GM12878 (cell line): ENCODE measurements around the gene LCORL. TPM values are rescaled to one million over a fixed set of nuclear protein-coding genes. Genes with fewer than 3 reads are reported as not detected.

Experiments
- ATAC-seq: fragments of 200-7000 bp; cut with Tn5 transposase; 3 replicates; pipeline ENCODE4 v1.9.1; 2020; ENCODE audit warnings: mild to moderate bottlenecking, moderate library complexity
- BruUV-seq: library from RNA; stranded (reverse); fragments of 400-500 nt; replicated peaks from 2 replicates; lab custom pipeline; 2021; lab: Mats Ljungman, UMichigan
- CTCF ChIA-PET: fragments of 300-600 bp; sonication (Branson Sonifier 250); formaldehyde crosslinking; extraction: SDS; loops from one replicate; lab custom pipeline; 2021; ENCODE audit warnings: inconsistent platforms; lab: Yijun Ruan, JAX
- POLR2A ChIA-PET: fragments of 350-600 bp; formaldehyde crosslinking; extraction: SDS; loops from one replicate; lab custom pipeline; 2021; ENCODE audit warnings: inconsistent platforms; lab: Charles Lee
- RAD21 ChIA-PET: fragments of 300-600 bp; sonication (Branson Sonifier 250); formaldehyde crosslinking; loops from one replicate; lab custom pipeline; 2023; ENCODE audit warnings: antibody characterized with exemption; ENCODE audit not compliant: unreplicated experiment; lab: Charles Lee
- SMC1A ChIA-PET: fragments of 300-600 bp; sonication (Branson Sonifier 250); formaldehyde crosslinking; loops from one replicate; lab custom pipeline; 2023; ENCODE audit not compliant: unreplicated experiment, uncharacterized antibody; lab: Charles Lee
- DNase-seq: peaks from one replicate; pipeline ENCODE4 v3.0.0-alpha.2; 2011; ENCODE audit warnings: low read depth, low spot score
- FAIRE-seq: peaks from 3 replicates; lab custom pipeline; 2011; peaks lifted over from hg19 to GRCh38; lab: Jason Lieb, UNC
- H2AFZ ChIP-seq: 2 replicates; pipeline ENCODE4 v1.6.0; 2011; ENCODE audit warnings: low read depth, low read length, control low read depth; ENCODE audit not compliant: control insufficient read depth
- H3K27ac ChIP-seq: 2 replicates; pipeline ENCODE4 v1.5.1; 2011; ENCODE audit warnings: control low read depth; ENCODE audit not compliant: control insufficient read depth, insufficient read depth
- H3K27me3 ChIP-seq, 2 experiments: replicated peaks in 1 of 2; 2 replicates each; pipeline versions ENCODE4 v1.6.0 to v1.6.1; 2011; ENCODE audit warnings: low read length in 1 of 2; ENCODE audit not compliant: control insufficient read depth in 2 of 2, insufficient read depth in 2 of 2
- H3K36me3 ChIP-seq, 2 experiments: 2 replicates each; pipeline ENCODE4 v1.5.1; 2011; ENCODE audit warnings: low read length in 1 of 2; ENCODE audit not compliant: control insufficient read depth in 2 of 2, insufficient read depth in 2 of 2
- H3K4me1 ChIP-seq: 2 replicates; pipeline ENCODE4 v1.6.1; 2011; ENCODE audit warnings: mild to moderate bottlenecking, low read length, moderate library complexity, mixed read lengths; ENCODE audit not compliant: control insufficient read depth, insufficient read depth
- H3K4me2 ChIP-seq: 2 replicates; pipeline ENCODE4 v1.6.0; 2011; ENCODE audit warnings: control low read depth; ENCODE audit not compliant: control insufficient read depth, insufficient read depth
- H3K4me3 ChIP-seq: fragments of 200-600 bp; sonication (generic); 2 replicates; pipeline ENCODE4 v1.5.1; 2016
- H3K79me2 ChIP-seq: 2 replicates; pipeline ENCODE4 v1.6.0; 2011; ENCODE audit warnings: low read length; ENCODE audit not compliant: control insufficient read depth, insufficient read depth
- H3K9ac ChIP-seq: 2 replicates; pipeline ENCODE4 v1.8.0; 2011; ENCODE audit warnings: low read length, control low read depth, mixed read lengths; ENCODE audit not compliant: control insufficient read depth, insufficient read depth
- H3K9me3 ChIP-seq: replicated peaks from 3 replicates; pipeline ENCODE4 v1.5.1; 2011; ENCODE audit warnings: mild to moderate bottlenecking, low read length; ENCODE audit not compliant: control insufficient read depth, insufficient read depth
- H4K20me1 ChIP-seq: 2 replicates; pipeline ENCODE4 v1.6.0; 2011; ENCODE audit not compliant: control insufficient read depth, insufficient read depth
- CHD4 ChIP-seq: fragments of 200-600 bp; sonication (generic); IDR thresholded peaks from 2 replicates; pipeline ENCODE4 v1.6.1; 2016; ENCODE audit warnings: mild to moderate bottlenecking
- NFYB ChIP-seq: IDR thresholded peaks from 2 replicates; pipeline ENCODE4 v1.6.1; 2011; ENCODE audit warnings: low read depth, mild to moderate bottlenecking, low read length, improper control_type of control experiment, moderate library complexity; ENCODE audit not compliant: insufficient read depth
- RB1 ChIP-seq: fragments of 450-650 bp; formaldehyde crosslinking; IDR thresholded peaks from 2 replicates; pipeline ENCODE4 v1.6.1; 2017; ENCODE audit warnings: mild to moderate bottlenecking, borderline replicate concordance
- RCOR1 ChIP-seq: conservative IDR thresholded peaks from 2 replicates; pipeline ENCODE4 v1.6.1; 2012; ENCODE audit warnings: low read depth, low read length, improper control_type of control experiment
- YY1 ChIP-seq: IDR thresholded peaks from 2 replicates; pipeline ENCODE4 v1.6.1; 2011; ENCODE audit warnings: low read depth, mild to moderate bottlenecking, low read length
- ZNF24 ChIP-seq: fragments of 450-650 bp; IDR thresholded peaks from 2 replicates; pipeline ENCODE4 v1.6.1; 2017; ENCODE audit warnings: antibody characterized with exemption, mild to moderate bottlenecking
- WGBS: methylation state at CpG from one replicate; pipeline ENCODE4 v1.1.6; 2016; ENCODE audit warnings: low lambda C conversion rate; ENCODE audit not compliant: insufficient replicate concordance, insufficient coverage; ENCODE audit errors: missing lambda C conversion rate; 5-methylcytosine and 5-hydroxymethylcytosine counted together
- in situ Hi-C: fragments of 300-500 bp; cut with MboI; formaldehyde crosslinking; loops from 9 replicates; pipeline ENCODE4 v1.14.3; 2018; ENCODE audit warnings: mixed read lengths
- intact Hi-C: fragments of 100-400 bp; cut with micrococcal nuclease; formaldehyde crosslinking; loops from one replicate; pipeline ENCODE4 v1.14.2; 2022; ENCODE audit not compliant: unreplicated experiment
- polyA plus RNA-seq, 11 experiments: library from polyadenylated mRNA; depleted of rRNA in 4 of 11; unstranded in 6 of 11; stranded (reverse) in 5 of 11; fragments of >200 nt; fragmentation: Nextera tagmentation in 4 of 11; fragmentation: Illumina TruSeq in 1 of 11; extraction: Ambion mirVana in 4 of 11; extraction: Trizol in 1 of 11; gene quantifications; 1 replicate in 1 of 11; 2 replicates in 10 of 11; pipeline versions ENCODE4 v1.2.1 to v1.2.3, GENCODE V29; 2011 to 2016; ENCODE audit warnings: inconsistent platforms in 2 of 11, missing spikeins in 2 of 11, low read depth in 1 of 11
- total RNA-seq, 4 experiments: library from RNA; depleted of rRNA in 3 of 4; stranded (reverse); fragments of >200 nt in 3 of 4; fragmentation: Illumina TruSeq in 1 of 4; extraction: Trizol in 1 of 4; gene quantifications; 2 replicates each; pipeline versions ENCODE4 v1.2.1 to v1.2.3, GENCODE V29; 2013 to 2021
- TF ChIP-seq, protein P1 (sequence below): IDR thresholded peaks from 2 replicates; pipeline ENCODE4 v1.6.1; 2012; ENCODE audit warnings: low read depth, low read length, improper control_type of control experiment
- TF ChIP-seq, protein P2 (sequence below): fragments of 450-650 bp; conservative IDR thresholded peaks from 2 replicates; pipeline ENCODE4 v1.6.1; 2017; ENCODE audit warnings: mild to moderate bottlenecking, moderate library complexity

LCORL gene
- total and polyA plus RNA-seq, 10 of the 15 experiments (the other 5 are each of a cell fraction or from before 2014, with no cell fraction given) = 2.2 to 9.8 (median 5.9) TPM

DNA sequence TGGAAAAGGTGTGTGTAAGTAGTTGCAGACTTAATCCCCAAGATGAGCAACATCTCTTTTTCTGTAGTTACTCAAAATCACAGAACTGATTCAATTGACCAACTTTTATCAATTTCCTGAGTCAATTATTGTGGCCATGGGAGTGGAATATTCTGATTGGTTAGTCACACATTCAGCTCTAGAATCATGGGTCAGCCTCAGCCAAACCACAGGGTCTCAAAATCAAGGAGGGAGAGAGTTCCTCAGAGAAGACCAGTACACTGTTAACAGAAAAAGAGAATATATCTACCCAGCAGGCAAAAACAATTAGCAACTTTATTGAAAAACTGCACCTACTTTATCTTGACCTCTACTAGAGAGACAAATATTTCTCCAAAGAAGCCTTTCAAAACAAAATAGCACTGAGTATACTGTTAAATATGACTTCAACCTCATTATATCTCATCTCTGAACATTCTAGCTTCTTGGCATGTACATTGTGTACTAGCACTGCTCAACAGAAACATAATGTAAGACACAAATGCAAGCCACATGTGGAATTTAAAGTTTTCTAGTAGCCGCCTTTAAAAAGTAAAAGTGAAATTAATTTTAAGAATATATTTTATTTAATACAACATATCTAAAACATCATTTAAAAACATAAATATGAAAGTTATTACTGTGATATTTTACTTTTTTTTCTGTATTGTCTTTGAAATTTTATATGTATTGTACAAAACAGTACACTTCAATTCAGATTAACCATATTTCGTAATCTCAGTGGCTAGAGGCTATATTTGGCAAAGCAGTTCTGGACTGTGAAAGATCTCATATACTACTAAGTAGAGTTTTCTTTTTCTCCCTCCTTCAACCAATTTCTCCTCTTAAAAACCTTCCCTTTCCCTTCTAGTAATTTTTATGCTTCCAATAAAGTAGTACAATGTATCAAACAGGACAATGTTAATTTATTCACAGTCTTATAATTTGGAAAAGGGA lies 11.8 kb upstream of the LCORL start:
- DNase-seq (no peak), ATAC-seq (no peak), FAIRE-seq (no peak)
- intact Hi-C loops (no loop called here), in situ Hi-C loops (no loop called here)
- TF ChIP-seq YY1 (no peak), RB1 (no peak), CHD4 (no peak), ZNF24 (no peak), RCOR1 (no peak), NFYB (no peak)
- TF ChIP-seq, protein P1, sequence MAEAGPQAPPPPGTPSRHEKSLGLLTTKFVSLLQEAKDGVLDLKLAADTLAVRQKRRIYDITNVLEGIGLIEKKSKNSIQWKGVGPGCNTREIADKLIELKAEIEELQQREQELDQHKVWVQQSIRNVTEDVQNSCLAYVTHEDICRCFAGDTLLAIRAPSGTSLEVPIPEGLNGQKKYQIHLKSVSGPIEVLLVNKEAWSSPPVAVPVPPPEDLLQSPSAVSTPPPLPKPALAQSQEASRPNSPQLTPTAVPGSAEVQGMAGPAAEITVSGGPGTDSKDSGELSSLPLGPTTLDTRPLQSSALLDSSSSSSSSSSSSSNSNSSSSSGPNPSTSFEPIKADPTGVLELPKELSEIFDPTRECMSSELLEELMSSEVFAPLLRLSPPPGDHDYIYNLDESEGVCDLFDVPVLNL = no peak
- TF ChIP-seq, protein P2, sequence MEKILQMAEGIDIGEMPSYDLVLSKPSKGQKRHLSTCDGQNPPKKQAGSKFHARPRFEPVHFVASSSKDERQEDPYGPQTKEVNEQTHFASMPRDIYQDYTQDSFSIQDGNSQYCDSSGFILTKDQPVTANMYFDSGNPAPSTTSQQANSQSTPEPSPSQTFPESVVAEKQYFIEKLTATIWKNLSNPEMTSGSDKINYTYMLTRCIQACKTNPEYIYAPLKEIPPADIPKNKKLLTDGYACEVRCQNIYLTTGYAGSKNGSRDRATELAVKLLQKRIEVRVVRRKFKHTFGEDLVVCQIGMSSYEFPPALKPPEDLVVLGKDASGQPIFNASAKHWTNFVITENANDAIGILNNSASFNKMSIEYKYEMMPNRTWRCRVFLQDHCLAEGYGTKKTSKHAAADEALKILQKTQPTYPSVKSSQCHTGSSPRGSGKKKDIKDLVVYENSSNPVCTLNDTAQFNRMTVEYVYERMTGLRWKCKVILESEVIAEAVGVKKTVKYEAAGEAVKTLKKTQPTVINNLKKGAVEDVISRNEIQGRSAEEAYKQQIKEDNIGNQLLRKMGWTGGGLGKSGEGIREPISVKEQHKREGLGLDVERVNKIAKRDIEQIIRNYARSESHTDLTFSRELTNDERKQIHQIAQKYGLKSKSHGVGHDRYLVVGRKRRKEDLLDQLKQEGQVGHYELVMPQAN = no peak
- BruUV-seq = no TSS peak
- 63% methylated on average over 2 of the region's 2 CpGs for WGBS
- no peaks in the 10 kb centered on the region for H4K20me1 ChIP-seq
- H3K36me3 ChIP-seq = no peaks in the 10 kb centered on the region
- ChIA-PET POLR2A (no interaction called here), CTCF (interaction anchor here (0.7 kb wide), 1 partner anchor 560 kb away, joined by 3 read pairs; no protein-coding TSS in a partner anchor), SMC1A (interaction anchor here (1.0 kb wide), 1 partner anchor 10 kb away, joined by 3 read pairs; no protein-coding TSS in a partner anchor), RAD21 (no interaction called here)
- H3K27ac ChIP-seq = no peak overlapping the region
- H3K9me3 ChIP-seq = no peaks in the 10 kb centered on the region
- no peak overlapping the region for H2AFZ ChIP-seq
- no peaks in the 10 kb centered on the region for H3K4me1 ChIP-seq
- H3K4me2 ChIP-seq = no peak overlapping the region
- no peak overlapping the region for H3K4me3 ChIP-seq
- no peaks in the 10 kb centered on the region for H3K79me2 ChIP-seq
- no peak overlapping the region for H3K9ac ChIP-seq
- H3K27me3 ChIP-seq = no peaks in the 10 kb centered on the region
